ENCODE measurements around the gene ACYP2.
"Not testable (repeated sequence)": the region's sequence is repeated elsewhere in the genome, so short reads cannot be mapped to it uniquely, and the experiment has no call there.

GRCh38 chr2:54072483-54072882 is 42.9 kb upstream of the ACYP2 start:
- TF ChIP-seq POLR2A, CTCF (IDR thresholded peaks at IDR 0.05): not testable (repeated sequence)
